GM18520 (cell line): ENCODE data around the gene LPP.
"Not testable (repeated sequence)": the region's sequence is repeated elsewhere in the genome, so short reads cannot be mapped to it uniquely, and the experiment has no call there.

Experiments used
- ATAC-seq: cut with Tn5 transposase; IDR thresholded peaks from one replicate; pipeline ENCODE4 v1.9.1; 2021; ENCODE audit not compliant: unreplicated experiment

Gene LPP

GRCh38 chr3:188690064-188690463 is 536.1 kb downstream of the LPP start:
- ATAC-seq, result no peak

GRCh38 chr3:188691004-188691403 is 537.0 kb downstream of the LPP start:
- ATAC-seq, result no peak

GRCh38 chr3:188691665-188692064 is 537.7 kb downstream of the LPP start:
- no peak for ATAC-seq

- no peak for ATAC-seq
These were observed 538.7 kb downstream of the LPP start for GRCh38 chr3:188692700-188693099.

GRCh38 chr3:188693435-188693834 is 539.5 kb downstream of the LPP start:
- ATAC-seq, result no peak

GRCh38 chr3:188695241-188695640 is 541.3 kb downstream of the LPP start:
- no peak for ATAC-seq

GRCh38 chr3:188697127-188697526 is 543.2 kb downstream of the LPP start:
- ATAC-seq, result peak; percentile 46

GRCh38 chr3:188698436-188698835 is 544.5 kb downstream of the LPP start:
- ATAC-seq, result no peak

GRCh38 chr3:188700501-188700900 is 546.5 kb downstream of the LPP start:
- ATAC-seq, result no peak

GRCh38 chr3:188700918-188701317 is 547.0 kb downstream of the LPP start:
- no peak for ATAC-seq

- ATAC-seq, result no peak
These were observed 547.6 kb downstream of the LPP start for GRCh38 chr3:188701485-188701969.

- not testable (repeated sequence) for ATAC-seq
These were observed 548.1 kb downstream of the LPP start for GRCh38 chr3:188702028-188702427.

- ATAC-seq, result no peak
These were observed 552.2 kb downstream of the LPP start for GRCh38 chr3:188706176-188706575.

- no peak for ATAC-seq
These were observed 552.6 kb downstream of the LPP start for GRCh38 chr3:188706599-188706998.

- no peak for ATAC-seq
These were observed 553.7 kb downstream of the LPP start for GRCh38 chr3:188707381-188708288.

GRCh38 chr3:188711881-188712247 is 557.9 kb downstream of the LPP start:
- no peak for ATAC-seq

GRCh38 chr3:188712248-188712924 is 558.4 kb downstream of the LPP start:
- ATAC-seq, result no peak

- ATAC-seq, result no peak
These were observed 559.0 kb downstream of the LPP start for GRCh38 chr3:188712991-188713390.

- ATAC-seq, result no peak
These were observed 565.6 kb downstream of the LPP start for GRCh38 chr3:188719545-188719944.

GRCh38 chr3:188720215-188720614 is 566.3 kb downstream of the LPP start:
- no peak for ATAC-seq

GRCh38 chr3:188720636-188721035 is 566.7 kb downstream of the LPP start:
- ATAC-seq, result no peak

GRCh38 chr3:188721312-188721711 is 567.4 kb downstream of the LPP start:
- no peak for ATAC-seq
